Smooth muscle cell (in vitro differentiated cells): ENCODE results near the gene TIMM10B. TPM values are rescaled to one million over a fixed set of nuclear protein-coding genes. Genes with fewer than 3 reads are reported as not detected.
A peak's percentile ranks its signal among the peaks of the same experiment; 100 is the strongest.

Experiments used
- DNase-seq: peaks from one replicate; lab custom pipeline; 2025; ENCODE audit not compliant: unreplicated experiment; lab: John Stamatoyannopoulos, UW
- H2AFZ ChIP-seq: fragments of 200-600 bp; sonication (generic); 2 replicates; pipeline ENCODE4 v1.6.0; 2016; ENCODE audit warnings: antibody characterized with exemption, low read depth, mild to moderate bottlenecking
- H3F3A ChIP-seq: fragments of 200-600 bp; sonication (generic); 2 replicates; pipeline ENCODE4 v1.6.0; 2017; ENCODE audit warnings: antibody characterized with exemption, low read depth
- H3K27ac ChIP-seq: fragments of 200-600 bp; sonication (generic); 2 replicates; pipeline ENCODE4 v1.5.1; 2016; ENCODE audit warnings: low read depth, mild to moderate bottlenecking
- H3K27me3 ChIP-seq: fragments of 200-600 bp; sonication (generic); 2 replicates; pipeline ENCODE4 v1.6.1; 2016; ENCODE audit warnings: low read depth, mild to moderate bottlenecking
- H3K36me3 ChIP-seq: fragments of 200-600 bp; sonication (generic); 2 replicates; pipeline ENCODE4 v1.5.1; 2016; ENCODE audit warnings: low read depth
- H3K4me1 ChIP-seq: fragments of 200-600 bp; sonication (generic); 2 replicates; pipeline ENCODE4 v1.5.1; 2016; ENCODE audit warnings: low read depth
- H3K4me2 ChIP-seq: fragments of 200-600 bp; sonication (generic); 2 replicates; pipeline ENCODE4 v1.6.0; 2016; ENCODE audit warnings: mild to moderate bottlenecking
- H3K4me3 ChIP-seq: fragments of 200-600 bp; sonication (generic); 2 replicates; pipeline ENCODE4 v1.5.1; 2016; ENCODE audit warnings: mild to moderate bottlenecking
- H3K79me2 ChIP-seq: fragments of 200-600 bp; sonication (generic); 2 replicates; pipeline ENCODE4 v1.6.0; 2016; ENCODE audit warnings: low read depth, mild to moderate bottlenecking
- H3K9ac ChIP-seq: fragments of 200-600 bp; sonication (generic); 2 replicates; pipeline ENCODE4 v1.6.0; 2016; ENCODE audit warnings: low read depth
- H3K9me3 ChIP-seq: fragments of 200-600 bp; sonication (generic); replicated peaks from 2 replicates; pipeline ENCODE4 v1.5.1; 2016; ENCODE audit warnings: low read depth
- H4K20me1 ChIP-seq: fragments of 200-600 bp; sonication (generic); 2 replicates; pipeline ENCODE4 v1.6.0; 2016; ENCODE audit warnings: low read depth
- CTCF ChIP-seq: fragments of 200-600 bp; sonication (generic); IDR thresholded peaks from 2 replicates; pipeline ENCODE4 v1.5.1; 2017; ENCODE audit warnings: borderline replicate concordance, mild to moderate bottlenecking, antibody characterized with exemption; ENCODE audit not compliant: insufficient read depth, poor library complexity, severe bottlenecking
- WGBS: methylation state at CpG from one replicate; pipeline ENCODE4 v1.1.7; 2016; ENCODE audit warnings: low lambda C conversion rate; 5-methylcytosine and 5-hydroxymethylcytosine counted together
- polyA plus RNA-seq: library from polyadenylated mRNA; unstranded; fragments of >200 nt; fragmentation: Nextera tagmentation; extraction: Ambion mirVana; gene quantifications from 2 replicates; pipeline ENCODE4 v1.2.1, GENCODE V29; 2016
- total RNA-seq: library from RNA; depleted of rRNA; stranded (reverse); fragments of >200 nt; gene quantifications from 2 replicates; pipeline ENCODE4 v1.2.3, GENCODE V29; 2014

The TIMM10B gene
- total and polyA plus RNA-seq, 2 experiments from 2014 or later = 29.1 to 37.0 TPM

DNA sequence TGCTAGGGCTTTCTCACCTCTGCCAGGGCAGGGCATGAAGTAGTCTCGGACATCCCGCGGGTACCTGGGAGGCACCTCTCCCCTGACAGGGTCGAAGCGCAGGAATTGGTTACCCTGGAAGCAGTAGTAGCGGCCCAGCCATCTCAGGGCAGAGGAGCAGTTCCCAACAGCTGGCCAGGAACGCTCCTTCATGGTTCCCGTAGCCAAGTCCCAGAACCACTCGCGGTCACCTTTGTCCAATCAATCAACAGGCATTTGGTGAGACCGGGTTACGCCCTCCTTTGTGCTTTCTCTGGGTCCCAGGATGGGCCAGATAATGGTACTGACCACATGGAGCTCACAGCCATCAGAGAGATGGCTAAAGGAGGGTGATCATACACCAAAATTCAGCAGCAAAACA, 43.9 kb upstream of the TIMM10B start:
- Histone ChIP-seq H3K4me1 (no peaks in the 10 kb centered on the region), H3K4me3 (no peak overlapping the region), H3K27me3 (no peaks in the 10 kb centered on the region), H3K36me3 (no peaks in the 10 kb centered on the region), H3K9me3 (no peaks in the 10 kb centered on the region), H3F3A (no peaks in the 10 kb centered on the region), H3K27ac (no peak overlapping the region), H3K4me2 (no peak overlapping the region), H3K9ac (no peak overlapping the region), H2AFZ (no peak overlapping the region), H3K79me2 (no peaks in the 10 kb centered on the region), H4K20me1 (no peaks in the 10 kb centered on the region)
- no peak for TF ChIP-seq CTCF
- WGBS = 93% methylated on average over 12 of the region's 12 CpGs
- no peak for DNase-seq

DNA sequence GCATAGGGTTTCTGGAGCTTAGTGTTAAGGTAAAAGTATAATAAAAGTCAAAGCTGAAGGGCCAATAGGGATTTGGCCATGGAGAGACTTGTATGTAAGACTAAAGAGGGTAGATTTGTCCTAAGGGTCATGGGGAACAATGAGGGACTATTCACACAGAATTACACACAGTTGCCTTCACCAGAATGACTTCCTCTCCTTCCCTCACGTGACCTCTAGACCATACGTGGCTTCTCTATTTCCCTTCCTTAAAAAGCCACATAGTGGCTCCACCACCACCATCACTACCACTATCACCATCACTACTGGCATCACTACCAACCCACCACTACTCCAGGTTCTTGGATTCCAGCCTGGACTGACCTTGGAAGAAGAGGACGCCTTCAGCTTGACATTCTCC, 43.3 kb upstream of the TIMM10B start:
- H3K79me2 ChIP-seq = no peaks in the 10 kb centered on the region
- no peak for TF ChIP-seq CTCF
- WGBS = 93% methylated on average over 3 of the region's 3 CpGs

GRCh38 chr11:6438979-6439571, 42.2 kb upstream of the TIMM10B start:
- no peaks in the 10 kb centered on the region for H3K27me3 ChIP-seq
- H3K9me3 ChIP-seq = no peaks in the 10 kb centered on the region
- H3K36me3 ChIP-seq = no peaks in the 10 kb centered on the region
- no peak overlapping the region for H3K4me3 ChIP-seq
- 18% methylated on average over 1 of the region's 1 CpG for WGBS
- no peak for DNase-seq
- H3K27ac ChIP-seq = no peak overlapping the region
- H3K4me2 ChIP-seq = no peak overlapping the region
- H4K20me1 ChIP-seq = no peaks in the 10 kb centered on the region
- no peak overlapping the region for H2AFZ ChIP-seq
- no peaks in the 10 kb centered on the region for H3K79me2 ChIP-seq
- no peaks in the 10 kb centered on the region for H3K4me1 ChIP-seq
- no peaks in the 10 kb centered on the region for H3F3A ChIP-seq
- TF ChIP-seq CTCF = peak; percentile 46
- H3K9ac ChIP-seq = no peak overlapping the region

More for the DNA sequence above, 43.3 kb upstream of the TIMM10B start:
- H3K4me2 ChIP-seq = no peak overlapping the region
- H3K4me1 ChIP-seq = no peaks in the 10 kb centered on the region
- H3K27me3 ChIP-seq = no peaks in the 10 kb centered on the region
- H3F3A ChIP-seq = no peaks in the 10 kb centered on the region
- no peaks in the 10 kb centered on the region for H3K36me3 ChIP-seq
- H3K9me3 ChIP-seq = no peaks in the 10 kb centered on the region
- no peak overlapping the region for H3K4me3 ChIP-seq
- H4K20me1 ChIP-seq = no peaks in the 10 kb centered on the region
- H3K27ac ChIP-seq = no peak overlapping the region
- no peak for DNase-seq
- no peak overlapping the region for H2AFZ ChIP-seq
- H3K9ac ChIP-seq = no peak overlapping the region

DNA sequence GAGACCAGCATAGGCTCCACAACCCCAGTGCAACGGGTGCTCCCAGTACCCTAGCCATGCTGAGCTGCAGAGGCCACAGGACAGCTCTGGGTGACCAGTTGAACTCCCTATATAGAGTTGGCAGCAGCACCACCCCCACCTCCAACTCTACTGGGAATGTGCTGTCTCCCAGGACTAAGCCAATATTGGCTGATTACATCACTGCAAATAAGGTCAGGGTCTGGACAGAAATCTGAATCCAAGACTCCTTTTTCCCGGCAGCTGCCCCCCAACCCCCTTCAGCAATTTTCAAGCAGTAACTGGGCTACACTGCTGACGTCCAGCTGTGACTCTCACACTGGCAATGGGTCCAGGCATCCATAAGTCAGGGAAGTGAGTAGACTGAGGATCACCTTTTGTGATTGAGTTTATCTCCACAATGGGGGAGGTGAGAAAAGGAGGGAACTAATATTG, 40.4 kb upstream of the TIMM10B start, which contains the start of gene HPX:
TSS of gene HPX (minus strand) at position 82 of the 453 bp plus-strand sequence. CDS start at position 58, 24 bp downstream.
- no peak for DNase-seq
- H3K36me3 ChIP-seq = no peaks in the 10 kb centered on the region
- H3K4me1 ChIP-seq = no peaks in the 10 kb centered on the region
- H2AFZ ChIP-seq = no peak within 1 kb of the TSS
- no peak for TF ChIP-seq CTCF
- 39% methylated on average over 3 of the region's 3 CpGs for WGBS
- H3K27me3 ChIP-seq = no peaks in the 10 kb centered on the region
- H4K20me1 ChIP-seq = no peaks in the 10 kb centered on the region
- H3K9ac ChIP-seq = no peak within 1 kb of the TSS
- H3K4me2 ChIP-seq = peak within 1 kb of the TSS; percentile 49
- no peak within 1 kb of the TSS for H3K27ac ChIP-seq
- no peaks in the 10 kb centered on the region for H3F3A ChIP-seq
- no peak within 1 kb of the TSS for H3K4me3 ChIP-seq
- H3K9me3 ChIP-seq = no peaks in the 10 kb centered on the region
- H3K79me2 ChIP-seq = no peaks in the 10 kb centered on the region
